GM18907 (cell line): ENCODE results near the gene CGNL1.

ENCODE experiments used
- ATAC-seq: cut with Tn5 transposase; IDR thresholded peaks from one replicate; pipeline ENCODE4 v1.9.1; 2021; ENCODE audit warnings: mild to moderate bottlenecking, moderate library complexity; ENCODE audit not compliant: unreplicated experiment

The CGNL1 gene

DNA sequence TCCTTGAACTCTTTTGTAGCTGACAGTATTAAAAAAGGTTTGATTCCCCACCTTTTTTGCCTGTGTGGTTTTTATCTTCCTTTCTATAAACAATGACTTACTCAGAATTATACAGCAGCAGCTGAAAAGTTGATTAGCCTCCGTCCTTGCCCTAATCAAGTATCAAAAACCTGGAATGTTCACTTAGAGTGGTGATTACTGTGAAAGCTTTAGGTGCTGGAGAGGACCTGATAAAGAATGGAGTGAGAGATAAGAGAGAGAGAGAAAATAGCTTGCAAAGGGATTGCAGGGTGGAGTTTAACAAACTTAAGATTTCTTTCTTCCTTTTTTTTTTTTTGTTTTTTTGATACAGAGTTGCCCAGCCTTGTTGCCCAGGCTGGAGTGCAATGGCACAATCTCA, 6.7 kb downstream of the CGNL1 start:
- ATAC-seq = no peak

DNA sequence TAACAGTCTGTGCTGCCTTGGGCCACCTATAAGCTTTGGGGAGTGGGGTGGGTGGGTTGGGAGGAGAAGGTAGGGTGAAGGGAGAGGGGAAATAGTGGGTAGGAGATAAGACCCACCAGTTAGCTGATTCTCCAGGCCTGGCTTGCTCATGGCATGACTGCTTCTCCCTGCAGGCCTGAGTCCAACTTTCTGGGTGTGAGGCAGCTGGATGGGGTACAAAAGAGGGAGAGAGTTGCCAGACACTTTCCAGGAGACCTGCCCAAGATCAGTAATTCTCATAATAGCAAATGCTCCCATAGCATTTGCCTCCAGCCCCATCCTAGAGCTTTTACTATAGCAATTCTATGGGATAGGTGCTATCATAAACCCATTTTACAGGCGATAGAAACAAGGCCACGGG, 7.7 kb downstream of the CGNL1 start:
- ATAC-seq = no peak

DNA sequence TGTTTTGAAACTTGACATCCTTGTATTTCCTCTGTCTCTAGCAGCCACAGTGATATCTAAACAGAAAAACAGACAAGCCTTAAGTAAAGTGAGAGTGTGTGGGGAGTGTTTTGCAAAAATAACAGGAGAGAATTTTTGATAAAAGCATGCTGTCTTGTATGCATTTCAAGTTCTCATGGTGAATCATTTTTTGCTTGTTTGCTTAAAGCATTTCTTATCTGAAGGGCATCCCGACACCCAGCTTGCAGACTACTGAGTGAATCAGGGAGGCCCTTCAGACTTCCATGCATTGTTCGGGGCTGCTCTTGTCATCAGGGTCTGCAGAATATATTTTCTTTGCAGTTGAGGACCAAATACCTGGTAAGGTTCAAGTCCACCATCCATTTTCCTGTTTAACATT, 8.5 kb downstream of the CGNL1 start:
- no peak for ATAC-seq

DNA sequence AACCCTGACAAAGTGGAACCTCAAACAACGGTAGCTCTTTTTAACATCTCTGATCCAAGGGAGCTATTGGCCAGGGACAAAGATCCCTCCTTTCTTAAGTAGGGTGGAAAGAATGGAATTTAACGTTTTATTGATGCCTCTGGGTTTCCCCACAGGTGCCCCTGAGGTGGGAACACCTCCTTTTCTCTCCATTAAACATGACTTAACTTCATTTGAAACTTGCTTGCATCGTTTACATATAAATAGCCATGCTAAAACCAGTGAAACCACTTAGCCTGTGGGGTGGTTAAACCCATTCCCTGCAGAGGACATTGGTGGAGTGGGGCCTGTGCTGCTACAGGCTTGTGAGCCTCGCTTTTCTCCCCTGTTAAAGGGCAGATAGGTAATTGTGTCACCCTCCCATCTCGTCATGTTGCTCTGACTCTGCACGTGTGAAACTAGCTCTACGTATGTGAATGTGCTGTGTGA, 9.7 kb downstream of the CGNL1 start:
- ATAC-seq = no peak

DNA sequence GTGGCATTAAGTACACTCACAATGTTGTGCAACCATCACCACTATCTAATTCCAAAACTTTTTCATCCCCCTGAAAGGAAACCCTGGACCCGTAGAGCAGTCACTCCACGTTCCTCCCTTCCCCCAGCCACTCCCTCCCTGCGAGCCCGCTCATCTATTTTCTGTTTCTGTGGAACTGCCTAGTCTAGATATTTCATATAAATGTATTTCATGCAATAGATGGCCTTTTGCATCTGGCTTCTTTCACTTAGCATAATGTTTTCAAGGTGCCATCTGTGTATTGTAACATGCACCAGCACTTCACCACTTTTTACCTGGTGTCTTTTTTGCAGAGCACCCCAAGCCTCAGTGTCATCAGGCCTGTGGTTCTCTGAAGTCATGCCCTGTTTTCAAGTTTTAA, 10.7 kb downstream of the CGNL1 start:
- ATAC-seq = no peak

DNA sequence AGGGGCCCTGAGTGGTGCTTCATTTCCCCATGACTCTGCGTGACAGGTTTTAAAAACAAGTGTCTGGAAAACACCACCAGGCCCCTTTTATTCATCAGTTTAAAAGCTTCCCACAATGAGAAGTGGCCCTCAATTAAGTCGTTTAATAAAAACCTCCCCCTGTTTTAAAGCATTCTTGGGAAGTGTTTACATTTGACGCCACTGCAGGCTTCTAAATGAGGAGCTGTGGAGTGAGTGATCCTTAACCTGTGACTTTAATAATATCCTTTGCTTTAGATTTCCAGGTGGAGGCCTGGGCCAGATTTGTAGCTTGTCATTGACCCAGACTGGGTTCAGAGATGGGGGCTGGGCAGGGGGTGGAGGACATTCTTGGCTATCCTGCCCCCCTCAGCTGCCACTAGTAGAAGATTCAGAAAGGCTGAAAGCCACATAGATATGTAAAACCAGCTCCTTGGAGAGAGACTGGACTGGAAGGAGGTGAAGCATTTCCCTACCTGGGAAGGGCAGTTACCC, 11.3 kb downstream of the CGNL1 start:
- ATAC-seq = no peak

DNA sequence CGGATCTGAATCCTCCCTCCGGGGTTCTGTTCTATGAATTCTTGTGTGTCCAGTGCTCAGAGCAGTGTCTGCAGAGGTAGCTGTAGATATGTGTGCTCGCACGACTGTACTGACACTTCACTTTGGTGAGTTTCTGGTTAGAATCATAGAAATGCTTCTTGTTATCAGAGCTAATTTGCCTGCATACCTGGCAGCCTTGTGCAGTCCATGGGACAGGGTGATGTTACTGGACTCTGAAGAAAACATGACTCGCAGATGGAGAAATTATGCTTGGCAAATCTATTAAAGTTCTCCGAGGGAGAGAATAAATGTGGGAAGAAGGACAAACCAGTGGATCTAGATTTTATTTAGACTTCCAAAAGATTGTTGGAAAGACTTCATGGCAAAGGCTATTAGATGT, 12.2 kb downstream of the CGNL1 start:
- ATAC-seq = no peak

DNA sequence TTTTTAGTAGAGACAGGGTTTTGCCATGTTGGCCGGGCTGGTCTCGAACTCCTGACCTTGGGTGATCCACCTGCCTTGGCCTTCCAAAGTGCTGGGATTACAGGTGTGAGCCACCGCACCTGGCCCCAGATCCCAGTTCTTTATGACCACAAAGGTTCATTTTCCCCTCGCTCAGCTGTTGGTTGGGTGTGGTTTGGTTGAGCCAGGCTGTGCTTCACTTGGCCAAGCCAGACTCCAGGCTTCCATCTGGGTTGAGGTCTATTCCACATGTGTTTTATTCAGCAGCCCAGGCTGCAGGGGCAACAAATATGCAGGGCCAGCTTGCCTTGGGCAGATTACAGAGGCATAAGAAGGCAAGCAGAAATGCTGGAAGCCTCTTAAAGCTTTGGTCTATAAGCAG, 13.7 kb downstream of the CGNL1 start:
- ATAC-seq = no peak

DNA sequence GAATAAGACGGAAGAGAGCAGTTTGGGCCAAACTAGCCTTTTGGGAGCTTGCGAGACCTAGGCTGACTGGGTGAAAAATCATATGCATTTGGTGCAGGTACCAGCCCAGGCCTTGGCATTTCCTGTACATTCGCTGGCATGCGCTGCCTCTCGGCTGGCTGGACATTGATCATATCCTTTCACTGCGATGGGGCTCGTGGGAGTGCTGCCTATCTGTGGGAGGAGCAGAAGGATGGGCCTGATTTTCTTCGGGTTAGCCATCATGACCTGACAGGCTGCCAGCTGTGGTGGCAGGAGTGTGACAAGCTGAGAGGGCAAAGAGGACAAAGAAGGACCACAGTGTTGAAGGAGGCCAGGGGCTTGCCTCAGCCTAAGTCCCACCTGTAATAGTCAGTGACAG, 14.3 kb downstream of the CGNL1 start:
- ATAC-seq = no peak

DNA sequence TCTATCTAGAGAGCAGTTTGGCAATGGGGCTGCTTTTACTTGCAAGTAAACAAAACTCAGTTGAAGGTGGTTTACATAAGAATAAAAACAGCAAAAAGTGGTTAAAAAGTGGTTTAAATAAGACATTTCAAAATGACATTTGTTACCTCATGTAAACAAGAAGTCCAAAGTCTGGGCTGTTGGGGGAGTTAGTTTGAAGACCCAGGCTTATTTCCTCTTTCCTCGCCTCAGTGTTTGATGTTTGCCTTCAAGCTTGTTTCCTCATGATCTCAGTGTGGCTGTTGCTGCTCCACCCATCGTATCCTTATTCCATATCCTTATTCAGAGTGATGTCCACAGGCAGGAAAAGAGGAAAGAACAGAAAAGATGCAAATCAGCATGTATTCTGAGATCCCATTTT, 15.2 kb downstream of the CGNL1 start:
- ATAC-seq = no peak

DNA sequence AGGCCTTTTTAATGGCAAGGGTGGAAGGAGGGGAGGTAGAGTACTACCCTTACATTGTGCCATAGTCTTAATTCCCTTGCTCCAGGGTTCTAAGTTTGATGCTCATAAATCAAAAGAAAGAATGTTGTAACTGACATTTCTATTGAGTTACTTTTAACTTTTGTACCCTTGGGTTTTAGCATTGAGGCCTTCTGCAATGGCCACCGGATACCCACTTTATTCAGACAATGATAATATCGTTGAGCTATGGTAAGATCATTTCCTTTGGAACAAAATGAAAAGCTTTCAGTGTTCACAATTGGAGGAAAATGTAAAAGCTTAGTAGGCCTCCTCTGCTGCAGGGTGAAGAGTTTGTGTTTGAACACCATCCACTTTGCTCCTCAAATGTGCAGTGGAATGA, 16.8 kb downstream of the CGNL1 start:
- ATAC-seq = no peak

DNA sequence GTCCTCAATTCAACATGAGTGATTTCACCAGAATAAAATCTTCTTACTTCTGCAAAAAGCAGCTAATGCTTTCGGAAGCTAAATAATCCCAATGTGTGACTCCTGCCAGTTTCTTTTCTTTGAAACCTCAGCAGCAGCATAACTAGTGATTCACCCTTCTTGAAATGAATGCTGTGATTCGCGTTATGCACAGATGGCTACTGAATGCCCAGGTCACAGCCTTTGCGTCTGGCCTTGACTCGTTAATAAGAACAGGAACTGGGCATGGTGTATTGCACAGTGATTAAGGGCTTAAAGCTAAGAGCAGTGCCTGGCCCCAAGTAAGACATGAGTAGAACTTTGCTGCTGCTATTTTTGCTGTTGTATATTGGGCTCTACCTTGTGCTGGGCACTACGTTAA, 19.0 kb downstream of the CGNL1 start:
- ATAC-seq = no peak

DNA sequence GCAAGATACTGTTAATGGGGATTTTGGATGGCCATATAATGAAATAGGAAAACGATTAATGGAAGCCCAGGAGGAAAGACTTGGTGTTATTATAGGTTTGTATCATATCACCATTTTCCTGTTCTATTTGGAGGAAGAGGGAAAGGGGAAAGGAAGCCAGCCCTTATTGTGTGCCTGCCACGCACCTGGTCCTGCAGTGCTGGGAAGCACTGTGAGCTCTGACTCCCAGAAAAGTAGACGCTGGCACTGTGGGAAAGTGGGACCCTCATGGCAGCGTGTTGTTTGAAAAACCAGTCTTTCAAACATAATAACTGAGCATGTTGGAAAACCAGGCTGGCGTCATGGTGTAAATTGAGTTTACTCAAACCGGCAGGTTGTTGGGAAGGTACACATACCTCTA, 22.0 kb downstream of the CGNL1 start:
- ATAC-seq = no peak

DNA sequence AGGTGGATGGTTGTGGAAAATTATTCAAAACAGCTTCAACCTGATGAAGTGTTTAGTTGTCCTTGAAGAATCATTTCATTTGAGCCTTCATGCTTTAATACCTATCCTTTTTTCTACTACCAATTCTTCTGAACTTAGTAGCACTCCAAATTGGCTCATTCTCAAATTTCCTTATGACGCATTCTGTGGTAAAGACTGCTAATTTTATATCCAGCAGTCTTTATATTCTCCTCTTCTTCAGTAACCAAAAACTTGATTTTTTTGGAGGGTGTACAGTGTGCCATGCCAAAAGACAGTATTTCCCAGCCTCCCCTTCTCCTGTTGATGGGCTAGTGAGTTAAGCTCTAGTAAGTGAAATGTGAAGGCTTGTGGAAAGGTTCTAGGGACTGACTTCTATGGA, 25.2 kb downstream of the CGNL1 start:
- ATAC-seq = no peak

DNA sequence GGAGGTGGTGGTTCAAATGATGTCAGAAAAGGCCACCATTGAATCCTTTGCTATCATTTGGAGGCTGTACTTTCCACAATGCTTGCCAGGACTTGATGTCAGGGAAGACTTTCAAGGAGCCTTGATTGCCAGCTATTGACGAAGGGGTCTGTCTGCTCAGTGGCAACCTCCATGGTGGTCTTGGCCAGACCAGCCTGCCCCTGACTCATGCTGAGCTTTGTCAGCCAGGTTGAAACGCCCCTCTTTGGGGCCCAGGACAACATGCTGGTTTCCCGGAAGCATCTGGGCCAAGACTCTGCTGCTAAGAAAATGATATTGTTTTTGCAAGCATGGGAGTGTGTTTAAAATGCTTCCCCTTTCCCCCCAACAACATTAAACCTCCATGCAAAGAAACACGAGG, 26.7 kb downstream of the CGNL1 start:
- ATAC-seq = no peak

DNA sequence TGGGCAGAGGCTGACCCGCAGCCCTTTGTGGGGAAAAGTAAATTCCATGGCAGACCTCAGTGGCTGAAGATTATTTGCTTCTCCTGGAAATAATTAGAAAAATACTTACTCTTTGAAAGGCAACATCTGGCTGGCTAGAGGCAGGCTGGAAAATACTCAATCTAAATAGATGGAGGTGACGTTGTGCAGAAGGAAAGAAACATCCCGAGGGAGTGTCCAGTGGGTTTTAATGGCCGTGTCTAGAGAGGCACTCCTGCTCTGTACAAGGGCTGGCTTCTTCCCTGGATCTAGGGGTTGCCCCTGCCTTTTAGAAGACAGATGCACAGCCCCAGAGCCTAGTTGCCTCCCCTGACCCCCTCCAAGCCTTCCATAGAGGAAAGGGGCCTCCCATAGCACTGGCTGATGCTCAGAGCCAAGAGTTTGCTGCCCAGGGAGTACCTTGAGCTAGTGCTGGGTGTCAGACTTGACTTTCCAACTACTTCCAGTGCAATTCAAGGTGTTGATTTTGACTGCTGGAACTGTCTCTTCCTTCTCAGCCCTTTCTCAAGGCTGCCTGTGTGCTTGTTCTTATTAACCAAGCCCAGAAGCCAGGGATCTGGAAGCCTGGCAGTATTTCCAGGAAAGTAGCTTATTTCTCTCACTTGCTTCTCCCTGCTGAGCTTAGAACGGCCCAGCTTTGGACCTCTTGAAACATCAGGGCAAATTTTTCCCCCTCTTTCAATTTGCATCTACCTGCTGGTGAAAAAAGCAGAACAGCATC, 27.4 kb downstream of the CGNL1 start:
- no peak for ATAC-seq

DNA sequence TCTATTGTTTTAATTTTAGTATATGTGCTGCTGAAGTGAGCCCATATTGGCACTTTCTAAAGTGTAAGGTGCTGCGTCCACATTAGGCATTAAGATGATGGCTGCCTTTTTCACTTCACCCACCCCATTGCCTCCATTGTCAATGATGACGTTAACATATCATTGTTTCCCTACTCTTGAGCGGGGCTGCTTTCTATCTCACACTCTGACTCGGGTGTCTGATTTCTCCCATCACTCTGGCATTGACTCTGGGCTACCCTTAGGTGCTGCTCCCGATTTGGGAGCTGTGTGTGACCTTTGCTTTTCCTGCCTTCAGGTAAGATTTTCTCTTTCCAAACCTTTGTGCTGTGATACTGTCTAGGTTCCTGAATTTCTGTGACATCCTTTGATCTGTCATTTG, 28.8 kb downstream of the CGNL1 start:
- no peak for ATAC-seq

DNA sequence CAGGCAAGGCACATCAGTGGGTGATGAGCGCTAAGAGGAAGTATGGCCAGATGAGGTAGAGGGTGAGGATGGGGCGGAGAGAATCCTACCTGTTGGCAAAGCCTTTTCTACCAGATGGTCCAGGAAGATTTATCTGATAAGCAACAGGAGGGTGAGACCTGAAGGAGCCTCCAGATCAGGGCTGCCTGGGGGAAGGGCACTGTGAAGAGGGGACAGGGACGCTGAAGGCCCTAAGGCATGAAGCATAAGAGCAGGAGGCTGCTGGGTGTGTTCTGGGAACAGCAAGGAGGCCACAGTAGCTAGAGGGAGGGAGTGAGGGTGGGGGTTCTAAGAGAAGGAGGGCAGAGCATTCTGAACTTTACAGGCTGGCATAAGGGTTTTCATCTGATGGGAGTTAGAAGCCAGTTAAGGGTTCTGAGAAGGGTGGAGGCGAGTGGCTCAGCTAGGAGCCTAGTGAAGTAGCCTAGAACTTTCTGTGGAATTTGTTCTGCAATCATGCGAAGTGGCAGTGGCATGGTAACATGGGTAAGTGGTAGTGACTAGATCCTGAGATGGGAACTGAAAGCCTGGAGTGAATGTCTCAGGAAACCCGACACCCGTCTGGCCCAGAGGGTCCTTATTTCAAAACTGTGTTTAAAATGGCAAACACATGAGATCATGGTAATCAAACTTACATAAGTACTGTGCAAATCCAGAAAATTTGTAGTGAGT, 29.9 kb downstream of the CGNL1 start:
- ATAC-seq = no peak

DNA sequence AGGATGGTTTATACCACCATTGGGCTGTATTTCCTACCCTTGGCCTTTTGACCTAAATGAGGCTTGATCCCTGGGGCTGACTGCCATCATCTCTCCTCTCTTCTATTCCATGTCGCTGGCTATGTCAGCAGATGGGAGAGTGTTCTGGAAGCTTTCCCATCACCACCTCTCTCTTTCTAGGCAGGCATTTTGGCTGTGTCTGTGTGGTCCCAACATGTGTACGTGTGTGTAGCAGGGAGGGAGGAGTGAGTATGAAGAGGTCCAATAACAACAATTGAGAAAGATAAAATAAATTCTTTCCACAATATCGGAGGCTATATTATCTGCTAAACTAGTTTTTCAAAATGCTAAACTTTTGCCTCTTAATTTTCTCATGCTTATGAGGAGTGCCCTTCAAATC, 34.1 kb downstream of the CGNL1 start:
- no peak for ATAC-seq

DNA sequence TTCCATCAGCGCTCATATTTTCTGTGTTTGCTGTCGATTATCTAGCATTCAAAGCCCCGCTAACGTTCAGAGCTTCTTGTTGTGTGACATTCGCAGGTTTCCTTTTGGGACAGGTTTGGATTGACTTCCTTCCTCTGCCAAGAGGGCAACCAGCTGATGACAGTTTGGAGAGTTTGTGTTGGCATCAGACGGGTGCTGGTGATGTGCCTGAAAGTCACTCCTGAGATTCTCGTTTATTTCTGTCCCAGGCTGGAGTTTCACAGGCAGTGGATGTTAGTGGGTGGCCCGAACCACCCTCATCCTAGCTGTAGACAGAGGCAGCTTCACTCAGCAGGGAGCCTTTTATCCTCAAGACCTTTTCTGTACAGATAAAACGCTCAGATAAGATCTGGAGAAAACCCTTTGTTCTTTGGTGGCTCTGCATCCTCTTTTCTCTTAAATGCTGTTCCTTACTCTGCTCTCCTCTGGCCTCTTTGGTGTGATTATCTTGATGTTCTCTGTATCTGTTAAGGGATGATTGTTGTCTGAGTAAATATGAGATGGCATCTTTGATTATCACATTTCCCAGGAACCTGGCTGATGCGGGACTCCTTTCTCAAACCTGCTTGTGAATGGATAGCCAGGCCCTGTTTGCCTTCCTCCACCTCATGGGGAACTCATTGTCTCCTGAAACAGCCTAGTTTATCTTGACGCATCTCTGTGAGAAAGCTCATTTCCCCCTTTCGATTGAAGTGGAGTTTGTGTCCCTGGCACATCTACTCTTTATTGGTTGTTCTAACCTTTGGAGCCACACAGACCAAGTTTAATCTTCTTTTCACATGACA, 35.9 kb downstream of the CGNL1 start:
- ATAC-seq = no peak

DNA sequence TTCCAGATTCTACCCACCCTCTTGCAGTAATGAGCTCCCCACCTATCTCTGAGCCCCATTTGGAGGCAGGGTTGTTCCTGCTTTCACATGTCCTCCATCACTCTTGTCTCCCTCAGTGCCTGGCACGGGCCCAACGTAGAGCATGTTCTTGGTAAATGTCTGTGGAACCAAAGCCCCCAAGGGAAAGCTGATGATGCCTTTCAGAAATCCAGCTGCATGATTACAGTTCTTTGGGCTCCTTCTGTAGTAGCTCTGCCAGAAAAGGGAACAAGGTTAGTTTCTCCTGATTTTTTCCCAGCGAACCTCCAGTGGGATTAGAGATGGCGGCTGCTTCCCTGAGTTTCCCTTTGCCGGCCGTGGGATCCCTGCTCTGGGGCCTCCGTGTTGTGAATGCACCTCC, 39.3 kb downstream of the CGNL1 start:
- no peak for ATAC-seq

DNA sequence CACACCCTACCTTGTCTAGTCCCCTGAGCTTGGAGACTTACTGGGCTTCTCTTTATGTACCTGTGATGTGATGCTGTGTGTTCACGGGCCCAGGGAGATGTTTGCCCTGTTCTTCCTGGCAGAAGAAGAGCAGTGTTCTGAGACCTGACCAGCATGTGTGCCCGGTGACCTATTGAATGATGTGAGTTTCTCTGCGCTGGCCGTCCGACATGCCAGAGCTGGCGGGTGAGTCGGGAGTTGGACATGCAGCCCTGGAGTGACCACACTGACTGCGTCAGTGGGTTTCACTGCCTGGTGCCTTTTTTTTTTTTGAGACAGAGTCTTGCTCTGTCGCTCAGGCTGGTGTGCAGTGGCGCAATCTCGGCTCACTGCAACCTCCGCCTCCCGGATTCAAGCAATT, 42.3 kb downstream of the CGNL1 start:
- no peak for ATAC-seq
